ENCODE measurements around the gene RFX1.

RFX1 gene

DNA sequence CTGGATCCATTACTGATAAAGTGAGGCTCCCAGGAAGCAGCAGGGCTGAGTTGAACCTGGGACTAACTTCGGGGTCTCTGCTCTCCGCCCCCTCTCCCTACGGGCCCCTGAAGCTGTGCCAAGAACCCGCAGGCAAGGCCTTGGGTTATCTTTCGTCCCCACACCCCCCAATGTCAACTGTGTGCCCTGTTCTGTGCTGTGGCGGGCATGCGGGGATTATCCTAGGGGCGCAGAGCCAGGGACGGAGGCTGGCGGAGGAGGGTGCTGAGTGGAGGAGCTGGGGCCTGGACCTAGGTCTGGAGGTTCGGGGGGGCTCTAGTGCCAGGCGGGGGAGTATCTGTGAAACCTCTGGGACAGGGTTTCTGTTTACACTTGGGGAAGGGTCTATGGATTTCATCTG is 26.4 kb downstream of the RFX1 start:
- Mint-ChIP-seq H3K27ac (peak overlapping the region; percentile 56 to 68 (median 57)), H3K9me3 (no peaks in the 10 kb centered on the region), H3K4me3 (peak overlapping the region; percentile 45 to 66 (median 64)), H3K36me3 (ENCODE audit: low read depth) (peaks cover 22% of the 10 kb centered on the region), H3K27me3 (ENCODE audit: low read depth) (peaks cover 3% of the 10 kb centered on the region), H3K4me1 (no peaks in the 10 kb centered on the region)
- TF ChIP-seq, protein P1, sequence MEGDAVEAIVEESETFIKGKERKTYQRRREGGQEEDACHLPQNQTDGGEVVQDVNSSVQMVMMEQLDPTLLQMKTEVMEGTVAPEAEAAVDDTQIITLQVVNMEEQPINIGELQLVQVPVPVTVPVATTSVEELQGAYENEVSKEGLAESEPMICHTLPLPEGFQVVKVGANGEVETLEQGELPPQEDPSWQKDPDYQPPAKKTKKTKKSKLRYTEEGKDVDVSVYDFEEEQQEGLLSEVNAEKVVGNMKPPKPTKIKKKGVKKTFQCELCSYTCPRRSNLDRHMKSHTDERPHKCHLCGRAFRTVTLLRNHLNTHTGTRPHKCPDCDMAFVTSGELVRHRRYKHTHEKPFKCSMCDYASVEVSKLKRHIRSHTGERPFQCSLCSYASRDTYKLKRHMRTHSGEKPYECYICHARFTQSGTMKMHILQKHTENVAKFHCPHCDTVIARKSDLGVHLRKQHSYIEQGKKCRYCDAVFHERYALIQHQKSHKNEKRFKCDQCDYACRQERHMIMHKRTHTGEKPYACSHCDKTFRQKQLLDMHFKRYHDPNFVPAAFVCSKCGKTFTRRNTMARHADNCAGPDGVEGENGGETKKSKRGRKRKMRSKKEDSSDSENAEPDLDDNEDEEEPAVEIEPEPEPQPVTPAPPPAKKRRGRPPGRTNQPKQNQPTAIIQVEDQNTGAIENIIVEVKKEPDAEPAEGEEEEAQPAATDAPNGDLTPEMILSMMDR (IDR thresholded peaks at IDR 0.05; ENCODE audit: unreplicated experiment in 3 of 3) = no peak

GRCh38 chr19:13979244-13979615 is 26.9 kb downstream of the RFX1 start:
- Mint-ChIP-seq H3K4me3 (peak overlapping the region; percentile 45 to 66 (median 64)), H3K36me3 (ENCODE audit: low read depth) (peaks cover 26% of the 10 kb centered on the region), H3K27me3 (ENCODE audit: low read depth) (peaks cover 3% of the 10 kb centered on the region), H3K4me1 (no peaks in the 10 kb centered on the region), H3K9me3 (no peaks in the 10 kb centered on the region), H3K27ac (peak overlapping the region; percentile 56 to 68 (median 57))
- TF ChIP-seq, protein P1 (IDR thresholded peaks at IDR 0.05; ENCODE audit: unreplicated experiment in 3 of 3) = no peak

- H3K27me3 Mint-ChIP-seq (ENCODE audit: low read depth) = peaks cover 3% of the 10 kb centered on the region
- H3K36me3 Mint-ChIP-seq (ENCODE audit: low read depth) = peaks cover 30% of the 10 kb centered on the region
- no peaks in the 10 kb centered on the region for H3K4me1 Mint-ChIP-seq
- peak overlapping the region; percentile 66 to 73 (median 68) for H3K4me3 Mint-ChIP-seq
- TF ChIP-seq, protein P1 (IDR thresholded peaks at IDR 0.05; ENCODE audit: unreplicated experiment in 3 of 3) = no peak
- H3K27ac Mint-ChIP-seq = peak overlapping the region; percentile 63 to 93 (median 75)
- no peaks in the 10 kb centered on the region for H3K9me3 Mint-ChIP-seq
Measured at GRCh38 chr19:13978351-13979243, 27.5 kb downstream of the RFX1 start.

DNA sequence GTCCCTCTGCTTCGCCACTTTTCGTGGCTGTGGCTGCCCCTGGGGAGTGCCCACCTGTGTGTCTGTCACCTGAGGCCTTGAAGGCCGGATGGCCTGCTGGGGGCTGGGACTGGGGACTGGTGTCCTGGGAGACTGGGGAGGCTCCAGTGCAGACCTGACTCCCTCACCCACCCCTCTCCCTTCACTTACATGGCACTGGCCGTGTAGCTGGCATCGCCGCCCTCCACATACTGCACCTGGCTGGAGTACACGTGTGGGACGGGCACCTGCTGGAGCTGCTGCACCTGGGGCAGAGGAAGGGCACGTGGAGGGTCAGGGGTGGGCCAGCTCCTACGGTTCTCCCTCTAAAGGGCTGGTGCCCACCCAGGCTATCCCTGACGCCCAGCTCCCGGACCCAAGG is 28.3 kb downstream of the RFX1 start:
- Mint-ChIP-seq H3K4me3 (peak overlapping the region in 2 of 3 experiments; percentile 66 to 73), H3K9me3 (no peaks in the 10 kb centered on the region), H3K27me3 (ENCODE audit: low read depth) (peaks cover 3% of the 10 kb centered on the region), H3K4me1 (no peaks in the 10 kb centered on the region), H3K27ac (peak overlapping the region; percentile 63 to 93 (median 75)), H3K36me3 (ENCODE audit: low read depth) (peaks cover 33% of the 10 kb centered on the region)
- TF ChIP-seq, protein P1 (IDR thresholded peaks at IDR 0.05; ENCODE audit: unreplicated experiment in 3 of 3) = no peak

DNA sequence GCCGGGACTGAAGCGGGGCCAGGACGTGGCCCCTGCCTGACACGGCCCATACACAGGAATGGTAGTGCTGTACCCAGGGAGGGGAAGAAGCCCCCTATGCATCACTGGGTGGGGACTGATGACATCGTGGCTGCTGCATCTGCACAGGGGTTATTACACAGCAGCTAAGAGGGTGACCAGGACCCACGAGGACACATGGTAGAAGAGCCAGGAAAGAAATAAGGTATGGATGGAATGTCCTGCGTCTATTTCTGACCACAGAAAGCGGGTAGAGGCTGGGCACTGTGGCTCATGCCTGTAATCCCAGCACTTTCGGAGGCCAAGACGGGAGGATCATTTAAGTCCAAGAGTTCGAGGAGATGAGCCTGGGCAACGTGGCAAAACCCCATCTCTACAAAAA is 29.7 kb downstream of the RFX1 start:
- H3K4me1 Mint-ChIP-seq = no peaks in the 10 kb centered on the region
- peak overlapping the region; percentile 39 to 73 (median 50) for H3K27ac Mint-ChIP-seq
- no peaks in the 10 kb centered on the region for H3K27me3 Mint-ChIP-seq (ENCODE audit: low read depth)
- peaks cover 32% of the 10 kb centered on the region for H3K36me3 Mint-ChIP-seq (ENCODE audit: low read depth)
- H3K4me3 Mint-ChIP-seq = peak overlapping the region in 1 of 3 experiments; percentile 44
- no peaks in the 10 kb centered on the region for H3K9me3 Mint-ChIP-seq
- TF ChIP-seq, protein P1 (IDR thresholded peaks at IDR 0.05; ENCODE audit: unreplicated experiment in 3 of 3) = no peak
